H1 (cell line): ENCODE measurements around the gene STXBP6. TPM values are rescaled to one million over a fixed set of nuclear protein-coding genes. Genes with fewer than 3 reads are reported as not detected.

Source experiments
- CTCF ChIA-PET: fragments of 300-600 bp; sonication (Branson Sonifier 250); formaldehyde crosslinking; loops from one replicate; lab custom pipeline; 2021; ENCODE audit not compliant: partially characterized antibody; lab: Charles Lee
- POLR2A ChIA-PET: fragments of 300-600 bp; sonication (Branson Sonifier 250); formaldehyde crosslinking; loops from one replicate; lab custom pipeline; 2021; ENCODE audit warnings: inconsistent platforms; ENCODE audit not compliant: partially characterized antibody; lab: Charles Lee
- DNase-seq, 2 experiments: peaks; one replicate each; pipeline versions ENCODE4 v3.0.0 to v3.0.0-alpha.2; 2010 to 2022; ENCODE audit warnings: low spot score in 2 of 2, low read depth in 1 of 2, mixed read lengths in 1 of 2
- FAIRE-seq: peaks from 2 replicates; lab custom pipeline; 2011; peaks lifted over from hg19 to GRCh38; lab: Jason Lieb, UNC
- H2AFZ ChIP-seq: 2 replicates; pipeline ENCODE4 v1.8.1; 2012; ENCODE audit warnings: low read length, inconsistent platforms
- H2AK5ac ChIP-seq: 2 replicates; pipeline ENCODE4 v1.6.1; 2013; ENCODE audit warnings: low read depth, low read length
- H2BK120ac ChIP-seq: replicated peaks from 2 replicates; pipeline ENCODE3; 2013; ENCODE audit warnings: low read depth, low read length, inconsistent platforms
- H2BK12ac ChIP-seq: 2 replicates; pipeline ENCODE4 v1.6.1; 2013; ENCODE audit warnings: low read depth, low read length
- H2BK15ac ChIP-seq: 2 replicates; pipeline ENCODE4 v1.6.1; 2013; ENCODE audit warnings: low read length
- H2BK20ac ChIP-seq: 2 replicates; pipeline ENCODE4 v1.6.1; 2013; ENCODE audit warnings: low read length
- H2BK5ac ChIP-seq: 2 replicates; pipeline ENCODE4 v1.6.1; 2013; ENCODE audit warnings: low read depth, low read length
- H3K14ac ChIP-seq: 2 replicates; pipeline ENCODE4 v1.6.1; 2013; ENCODE audit warnings: inconsistent platforms; ENCODE audit not compliant: insufficient read length
- H3K18ac ChIP-seq: 2 replicates; pipeline ENCODE4 v1.6.1; 2013; ENCODE audit warnings: low read length; ENCODE audit errors: extremely low read depth
- H3K23ac ChIP-seq: 2 replicates; pipeline ENCODE4 v1.6.1; 2013; ENCODE audit warnings: inconsistent platforms; ENCODE audit not compliant: insufficient read length
- H3K23me2 ChIP-seq: 2 replicates; pipeline ENCODE4 v1.6.1; 2013; ENCODE audit warnings: low read depth, low read length
- H3K27ac ChIP-seq: 2 replicates; pipeline ENCODE4 v1.6.1; 2011; ENCODE audit warnings: low read depth, low read length, inconsistent platforms
- H3K27me3 ChIP-seq, 4 experiments: replicated peaks in 1 of 4; 1 replicate in 1 of 4; 2 replicates in 3 of 4; pipeline versions ENCODE4 v1.6.1 to v1.8.1; 2011 to 2013; ENCODE audit warnings: low read length in 3 of 4, mild to moderate bottlenecking in 3 of 4, inconsistent platforms in 2 of 4, mixed read lengths in 2 of 4, moderate library complexity in 1 of 4; ENCODE audit not compliant: control insufficient read depth in 3 of 4, insufficient read depth in 3 of 4; ENCODE audit errors: extremely low read depth in 1 of 4
- H3K36me3 ChIP-seq, 4 experiments: 2 replicates each; pipeline versions ENCODE4 v1.6.1 to v1.8.1; 2011 to 2013; ENCODE audit warnings: mild to moderate bottlenecking in 4 of 4, low read length in 3 of 4, moderate library complexity in 2 of 4, control low read depth in 1 of 4, inconsistent platforms in 1 of 4; ENCODE audit not compliant: insufficient read depth in 4 of 4, control insufficient read depth in 2 of 4
- H3K4ac ChIP-seq: replicated peaks from 2 replicates; pipeline ENCODE3; 2013; ENCODE audit warnings: low read length, low read depth, mixed read lengths, inconsistent platforms; ENCODE audit not compliant: insufficient read length
- H3K4me1 ChIP-seq, 4 experiments: replicated peaks in 1 of 4; 1 replicate in 1 of 4; 2 replicates in 3 of 4; pipeline versions ENCODE4 v1.6.1 to v1.8.1; 2011 to 2013; ENCODE audit warnings: low read length in 3 of 4, inconsistent platforms in 2 of 4, mixed read lengths in 1 of 4; ENCODE audit not compliant: insufficient read depth in 4 of 4, control insufficient read depth in 3 of 4
- H3K4me2 ChIP-seq, 2 experiments: 2 replicates each; pipeline versions ENCODE4 v1.6.1 to v1.8.1; 2011 to 2013; ENCODE audit warnings: low read depth in 2 of 2, low read length in 2 of 2, control low read depth in 1 of 2, inconsistent platforms in 1 of 2, mild to moderate bottlenecking in 1 of 2; ENCODE audit not compliant: insufficient read depth in 1 of 2
- H3K4me3 ChIP-seq, 4 experiments: fragments of 200-600, 300-600 bp in 1 of 4; sonication (generic), shearing (Covaris generic), sonication (Bioruptor Twin) in 1 of 4; 2 replicates each; pipeline versions ENCODE4 v1.5.1 to v1.8.1; 2011 to 2016; ENCODE audit warnings: low read length in 4 of 4, low read depth in 3 of 4, control low read depth in 2 of 4, inconsistent platforms in 2 of 4, mild to moderate bottlenecking in 2 of 4, mixed read lengths in 1 of 4, moderate library complexity in 1 of 4; ENCODE audit not compliant: insufficient read depth in 2 of 4; ENCODE audit errors: extremely low read depth in 1 of 4
- H3K56ac ChIP-seq: replicated peaks from 2 replicates; pipeline ENCODE3; 2013; ENCODE audit warnings: low read depth, mild to moderate bottlenecking, mixed read lengths, low read length, inconsistent platforms; ENCODE audit not compliant: insufficient read length
- H3K79me1 ChIP-seq: 2 replicates; pipeline ENCODE4 v1.6.1; 2013; ENCODE audit warnings: low read depth, low read length, control low read depth
- H3K79me2 ChIP-seq, 2 experiments: 2 replicates each; pipeline versions ENCODE4 v1.6.1 to v1.8.1; 2012 to 2013; ENCODE audit warnings: low read length in 2 of 2, mild to moderate bottlenecking in 2 of 2, inconsistent platforms in 1 of 2; ENCODE audit not compliant: insufficient read depth in 2 of 2, control insufficient read depth in 1 of 2
- H3K9ac ChIP-seq, 4 experiments: replicated peaks in 1 of 4; 1 replicate in 1 of 4; 2 replicates in 3 of 4; pipeline versions ENCODE4 v1.6.1 to v1.8.1; 2011 to 2013; ENCODE audit warnings: low read depth in 3 of 4, low read length in 3 of 4, control low read depth in 2 of 4, mild to moderate bottlenecking in 2 of 4, moderate library complexity in 2 of 4, inconsistent platforms in 1 of 4; ENCODE audit errors: extremely low read depth in 1 of 4
- H3K9me3 ChIP-seq, 2 experiments: 2 replicates each; pipeline versions ENCODE4 v1.6.1 to v1.8.1; 2012 to 2013; ENCODE audit warnings: mild to moderate bottlenecking in 2 of 2, moderate library complexity in 2 of 2, control low read depth in 1 of 2, inconsistent platforms in 1 of 2, low read depth in 1 of 2, low read length in 1 of 2, mixed read lengths in 1 of 2; ENCODE audit not compliant: insufficient read depth in 2 of 2
- H4K20me1 ChIP-seq, 2 experiments: replicated peaks in 1 of 2; 2 replicates each; pipeline versions ENCODE3 to v1.8.1; 2011 to 2013; ENCODE audit warnings: inconsistent platforms in 2 of 2, low read length in 2 of 2, mild to moderate bottlenecking in 1 of 2; ENCODE audit not compliant: insufficient read depth in 2 of 2, control insufficient read depth in 1 of 2
- H4K5ac ChIP-seq: 2 replicates; pipeline ENCODE4 v1.6.1; 2013; ENCODE audit warnings: low read length, low read depth, mixed read lengths, inconsistent platforms; ENCODE audit not compliant: insufficient read length
- H4K8ac ChIP-seq: 2 replicates; pipeline ENCODE4 v1.8.0; 2013; ENCODE audit warnings: mild to moderate bottlenecking, moderate library complexity, low read length, inconsistent platforms; ENCODE audit not compliant: insufficient read depth; ENCODE audit errors: extremely low read depth
- H4K91ac ChIP-seq: replicated peaks from 2 replicates; pipeline ENCODE3; 2013; ENCODE audit warnings: low read length, mixed read lengths, inconsistent platforms; ENCODE audit not compliant: insufficient read length
- CTBP2 ChIP-seq: IDR thresholded peaks from 2 replicates; pipeline ENCODE4 v1.7.0; 2011; ENCODE audit warnings: borderline replicate concordance, mild to moderate bottlenecking, moderate library complexity, mixed read lengths, low read length; ENCODE audit not compliant: insufficient read depth, insufficient read length
- NANOG ChIP-seq: IDR thresholded peaks from 2 replicates; pipeline ENCODE4 v1.6.1; 2011; ENCODE audit warnings: low read length, low read depth, mild to moderate bottlenecking, inconsistent platforms; ENCODE audit not compliant: insufficient read depth, poor library complexity, severe bottlenecking
- WGBS, 2 experiments: shearing (Covaris generic) in 1 of 2; methylation state at CpG; one replicate each; pipeline versions ENCODE4 v1.1.6 to v1.1.7; 2013 to 2015; ENCODE audit warnings: low lambda C conversion rate in 2 of 2, mixed read lengths in 2 of 2, inconsistent platforms in 1 of 2, low coverage in 1 of 2, missing lambda C conversion rate in 1 of 2; ENCODE audit not compliant: insufficient replicate concordance in 2 of 2, insufficient coverage in 1 of 2, insufficient read length in 1 of 2; ENCODE audit errors: extremely low coverage in 1 of 2, missing lambda C conversion rate in 1 of 2; 5-methylcytosine and 5-hydroxymethylcytosine counted together
- polyA plus RNA-seq, 7 experiments: library from polyadenylated mRNA; depleted of rRNA in 3 of 7; stranded (reverse) in 5 of 7; unstranded in 2 of 7; fragments of >200 nt in 5 of 7; fragments of 200-250 nt in 2 of 7; gene quantifications; 1 replicate in 5 of 7; 2 replicates in 1 of 7; 4 replicates in 1 of 7; pipeline versions ENCODE4 v1.2.1 to v1.2.3, GENCODE V29; 2011 to 2013; ENCODE audit warnings: missing spikeins in 2 of 7, mixed read lengths in 2 of 7
- total RNA-seq: library from RNA; stranded (reverse); fragmentation: NEBNext Ultra II Directional; extraction: Animal tissue kit (Norgen Biotek cat#: 25700); gene quantifications from 2 replicates; pipeline ENCODE4 v1.2.1, GENCODE V29; 2021
- TF ChIP-seq, protein P1 (sequence below): IDR thresholded peaks from 2 replicates; pipeline ENCODE4 v1.6.1; 2011; ENCODE audit warnings: low read length, improper control_type of control experiment
- TF ChIP-seq, protein P2 (sequence below): IDR thresholded peaks from 2 replicates; pipeline ENCODE4 v1.6.1; 2012; ENCODE audit warnings: inconsistent platforms

STXBP6 gene
- total and polyA plus RNA-seq, 2 of the 8 experiments (the other 6 are each of a cell fraction or from before 2014, with no cell fraction given) = 9.4 to 18.1 TPM

DNA sequence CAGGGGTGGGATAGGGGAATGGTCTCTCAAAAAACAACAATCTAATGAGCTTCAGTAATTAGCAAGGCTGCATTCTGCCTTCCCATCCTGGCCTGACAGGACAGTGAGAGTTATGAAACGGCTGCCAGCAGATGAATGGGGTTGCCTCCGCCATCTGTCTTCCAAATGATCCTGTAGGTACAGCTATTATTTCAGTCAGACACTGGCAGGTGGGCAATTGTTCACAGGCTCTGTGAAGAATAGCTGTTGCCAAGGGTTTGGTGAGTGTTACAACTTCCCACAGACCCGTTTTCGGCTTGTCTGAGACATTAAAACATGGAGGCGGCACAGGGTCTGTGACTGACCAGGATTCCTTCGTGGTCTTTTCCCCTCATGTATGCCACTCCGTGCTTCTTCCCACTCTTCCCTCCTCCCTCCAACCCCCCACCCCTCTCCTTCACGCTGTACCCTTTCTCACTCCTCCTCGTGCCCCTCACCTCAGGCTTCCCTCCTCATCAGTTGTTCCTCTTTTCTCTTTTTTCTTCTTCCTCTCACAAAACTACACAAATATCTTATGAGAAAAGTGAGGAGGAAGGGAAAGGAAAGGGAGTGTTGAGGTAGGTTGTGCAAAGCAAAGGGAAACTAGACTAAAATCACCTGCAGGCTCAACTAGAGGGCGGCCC is 255.2 kb downstream of the STXBP6 start:
- FAIRE-seq = no peak
- DNase-seq = no peak
- TF ChIP-seq NANOG = no peak
- TF ChIP-seq CTBP2 = no peak
- TF ChIP-seq, protein P1, sequence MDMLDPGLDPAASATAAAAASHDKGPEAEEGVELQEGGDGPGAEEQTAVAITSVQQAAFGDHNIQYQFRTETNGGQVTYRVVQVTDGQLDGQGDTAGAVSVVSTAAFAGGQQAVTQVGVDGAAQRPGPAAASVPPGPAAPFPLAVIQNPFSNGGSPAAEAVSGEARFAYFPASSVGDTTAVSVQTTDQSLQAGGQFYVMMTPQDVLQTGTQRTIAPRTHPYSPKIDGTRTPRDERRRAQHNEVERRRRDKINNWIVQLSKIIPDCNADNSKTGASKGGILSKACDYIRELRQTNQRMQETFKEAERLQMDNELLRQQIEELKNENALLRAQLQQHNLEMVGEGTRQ = no peak
- TF ChIP-seq, protein P2, sequence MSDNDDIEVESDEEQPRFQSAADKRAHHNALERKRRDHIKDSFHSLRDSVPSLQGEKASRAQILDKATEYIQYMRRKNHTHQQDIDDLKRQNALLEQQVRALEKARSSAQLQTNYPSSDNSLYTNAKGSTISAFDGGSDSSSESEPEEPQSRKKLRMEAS = no peak

More for the DNA sequence above, 255.2 kb downstream of the STXBP6 start:
- no peak overlapping the region for H4K5ac ChIP-seq
- H3K79me1 ChIP-seq = no peaks in the 10 kb centered on the region
- H3K56ac ChIP-seq = no peak overlapping the region
- no peaks in the 10 kb centered on the region for H3K79me2 ChIP-seq
- no peak overlapping the region for H2AFZ ChIP-seq
- H2BK12ac ChIP-seq = no peak overlapping the region
- H3K27me3 ChIP-seq = no peaks in the 10 kb centered on the region
- 91% methylated on average over 7 of the region's 10 CpGs; no CpG with 5 or more reads in 1 of the 2 experiments for WGBS, 2 experiments
- H2BK5ac ChIP-seq = no peak overlapping the region
- no peak overlapping the region for H3K14ac ChIP-seq
- no peak overlapping the region for H3K9ac ChIP-seq
- no peak overlapping the region for H2BK20ac ChIP-seq
- no peak overlapping the region for H4K8ac ChIP-seq
- H3K18ac ChIP-seq = no peak overlapping the region
- no peaks in the 10 kb centered on the region for H3K36me3 ChIP-seq
- H3K4me1 ChIP-seq = no peaks in the 10 kb centered on the region; a peak in 1 of 7 replicates
- H3K27ac ChIP-seq = no peak overlapping the region
- H2BK15ac ChIP-seq = no peak overlapping the region
- H3K4me2 ChIP-seq = no peak overlapping the region
- CTCF ChIA-PET = interaction anchor here (6.6 kb wide), 1 partner anchor 12 kb away, joined by 30 read pairs; no protein-coding TSS in a partner anchor
- no peak overlapping the region for H4K91ac ChIP-seq
- H3K23me2 ChIP-seq = no peaks in the 10 kb centered on the region
- no peak overlapping the region for H2BK120ac ChIP-seq
- no peak overlapping the region for H2AK5ac ChIP-seq
- no peak overlapping the region for H3K23ac ChIP-seq
- H3K9me3 ChIP-seq = no peaks in the 10 kb centered on the region
- H4K20me1 ChIP-seq = no peaks in the 10 kb centered on the region
- POLR2A ChIA-PET = no interaction called here
- no peak overlapping the region for H3K4ac ChIP-seq
- no peak overlapping the region for H3K4me3 ChIP-seq
